Endometrial microvascular endothelial cells (primary cell): ENCODE data around the gene PKNOX1. TPM values are rescaled to one million over a fixed set of nuclear protein-coding genes. Genes with fewer than 3 reads are reported as not detected.
"Not testable (repeated sequence)": the region's sequence is repeated elsewhere in the genome, so short reads cannot be mapped to it uniquely, and the experiment has no call there.

Source experiments
- in situ Hi-C: cut with HindIII; loops from 2 replicates; pipeline ENCODE4 v1.10.0; 2017; ENCODE audit warnings: low sequenced_read_pairs, low pct_unique_long_range_greater_than_20kb; ENCODE audit errors: inconsistent ontology term
- total RNA-seq: library from RNA; depleted of rRNA; stranded (reverse); fragments of >200 nt; gene quantifications from one replicate; pipeline ENCODE4 v1.2.3, GENCODE V29; 2015; ENCODE audit errors: inconsistent ontology term

Gene PKNOX1
- total RNA-seq, 1 donor from 2014 or later, result 24.3 TPM

DNA sequence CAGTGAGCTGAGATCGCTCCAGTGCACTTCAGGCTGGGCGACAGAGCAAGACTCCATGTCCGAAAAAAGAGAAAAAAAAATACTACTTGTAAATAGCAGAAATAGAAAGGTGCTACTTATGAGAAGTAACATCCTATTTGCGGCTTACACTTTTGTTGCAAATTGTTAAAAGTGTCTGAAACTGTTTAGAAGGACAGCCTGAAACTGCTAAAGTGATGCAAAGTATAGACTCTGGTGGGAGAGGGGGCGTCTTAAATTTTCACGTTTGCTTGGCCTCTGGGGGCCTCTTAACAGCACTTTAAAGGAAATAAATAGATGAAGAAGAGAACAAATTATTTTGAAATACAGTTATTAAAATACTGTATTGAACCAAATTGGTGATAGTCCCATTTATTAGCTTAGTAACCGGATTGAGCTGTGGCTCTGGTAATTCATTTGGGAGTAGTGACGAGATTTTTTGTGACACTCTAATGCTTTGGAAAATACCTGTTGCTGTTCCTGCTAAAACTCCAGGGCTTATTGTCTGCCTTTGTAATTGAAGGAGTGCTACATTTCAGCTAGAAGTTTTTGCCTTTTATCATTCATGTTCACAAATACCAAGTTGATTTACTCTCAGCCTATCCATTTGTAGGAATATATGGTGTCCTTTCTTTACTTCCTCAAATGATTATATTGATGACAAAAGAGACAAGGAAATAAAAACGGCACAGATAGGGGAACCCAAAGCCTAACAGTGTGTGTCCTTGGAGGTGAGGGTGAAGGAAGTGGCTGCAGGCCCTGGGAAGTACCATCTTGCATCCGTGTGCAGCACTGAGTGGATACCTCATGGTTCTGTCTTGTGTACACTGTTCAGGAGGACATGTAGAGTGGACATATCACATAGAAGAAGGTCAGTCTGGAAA lies 6.2 kb downstream of the PKNOX1 start:
- in situ Hi-C loops, result no loop called here

DNA sequence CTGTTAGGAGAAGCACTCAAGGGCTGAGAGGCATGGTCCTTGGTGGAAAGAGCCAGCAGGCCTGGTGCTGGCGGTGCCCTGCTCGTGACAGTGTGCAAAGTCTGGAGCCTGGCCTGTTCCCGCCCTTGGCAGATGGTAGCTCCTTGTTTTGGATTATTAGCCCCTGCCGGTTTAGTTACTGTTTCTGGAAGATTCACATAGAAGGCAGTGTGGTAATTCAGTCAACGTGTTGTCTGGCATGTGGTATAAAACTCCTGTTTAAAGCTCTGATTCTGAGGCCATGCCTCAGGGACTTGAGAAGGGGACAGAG lies 6.8 kb downstream of the PKNOX1 start:
- in situ Hi-C loops, result no loop called here

- in situ Hi-C loops, result no loop called here
Measured at GRCh38 chr21:42981862-42982261, 7.5 kb downstream of the PKNOX1 start.

DNA sequence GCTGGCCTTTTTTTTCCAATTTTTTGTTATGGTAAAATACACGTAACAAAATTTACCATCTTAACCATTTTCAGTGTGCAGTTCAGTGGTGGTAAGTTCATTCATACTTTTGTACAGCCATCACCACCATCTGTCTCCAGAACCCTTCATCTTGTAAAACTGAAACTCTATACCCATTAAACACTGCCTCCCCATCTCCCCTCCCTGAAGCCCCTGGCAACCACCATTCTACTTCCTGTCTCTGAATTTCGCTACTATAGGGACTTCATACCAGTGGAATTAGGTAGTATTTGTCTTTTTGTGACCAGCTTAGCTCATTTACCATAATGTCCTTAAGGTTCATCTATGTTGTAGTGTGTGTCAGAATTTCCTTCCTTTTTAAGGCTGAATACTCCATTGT lies 8.7 kb downstream of the PKNOX1 start:
- in situ Hi-C loops, result no loop called here

DNA sequence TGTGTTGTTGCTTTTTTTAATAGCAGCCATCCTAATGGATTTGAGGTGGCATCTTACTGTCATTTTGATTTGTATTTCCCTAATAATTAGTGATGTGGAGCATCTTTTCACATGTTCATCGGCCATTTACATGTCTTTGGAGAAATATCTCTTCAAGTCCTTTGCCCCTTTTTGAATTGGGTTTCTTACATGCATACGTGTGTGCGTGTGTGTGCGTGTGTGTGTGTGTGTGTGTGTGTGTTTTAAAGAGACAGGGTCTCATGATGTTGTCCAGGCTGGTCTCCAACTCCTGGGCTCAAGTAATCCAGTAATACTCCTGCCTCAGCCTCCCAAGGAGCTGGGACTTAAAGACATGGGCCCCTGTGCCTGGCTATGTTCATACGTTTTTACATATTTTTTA lies 9.5 kb downstream of the PKNOX1 start:
- in situ Hi-C loops, result no loop called here

DNA sequence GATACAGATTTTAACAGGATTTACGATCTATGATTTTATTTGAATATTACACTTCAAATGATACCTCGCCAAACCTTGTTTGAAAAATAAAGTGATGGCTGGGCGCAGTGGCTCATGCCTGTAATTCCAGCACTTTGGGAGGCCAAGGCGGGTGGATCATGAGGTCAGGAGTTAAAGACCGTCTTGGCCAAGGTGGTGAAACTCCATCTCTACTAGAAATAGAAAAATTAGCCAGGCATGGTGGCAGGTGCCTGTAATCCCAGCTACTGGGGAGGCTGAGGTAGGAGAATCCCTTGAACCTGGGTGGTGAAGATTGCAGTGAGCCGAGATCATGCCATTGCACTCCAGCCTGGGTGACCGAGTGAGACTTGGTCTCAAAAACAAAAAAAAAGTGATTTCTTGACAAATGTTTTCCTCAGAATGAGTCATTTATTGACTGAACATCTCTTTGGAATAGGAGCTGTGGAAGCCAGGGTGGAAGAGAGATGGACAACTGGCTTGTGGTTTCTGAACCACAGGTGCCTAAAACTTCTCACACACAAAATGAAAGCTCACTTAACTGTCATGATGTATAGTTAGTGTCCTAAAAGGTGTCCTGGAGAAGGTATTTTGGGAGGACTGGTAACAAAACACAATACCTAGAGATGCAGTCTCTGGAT lies 11.9 kb downstream of the PKNOX1 start:
- in situ Hi-C loops, result no loop called here

DNA sequence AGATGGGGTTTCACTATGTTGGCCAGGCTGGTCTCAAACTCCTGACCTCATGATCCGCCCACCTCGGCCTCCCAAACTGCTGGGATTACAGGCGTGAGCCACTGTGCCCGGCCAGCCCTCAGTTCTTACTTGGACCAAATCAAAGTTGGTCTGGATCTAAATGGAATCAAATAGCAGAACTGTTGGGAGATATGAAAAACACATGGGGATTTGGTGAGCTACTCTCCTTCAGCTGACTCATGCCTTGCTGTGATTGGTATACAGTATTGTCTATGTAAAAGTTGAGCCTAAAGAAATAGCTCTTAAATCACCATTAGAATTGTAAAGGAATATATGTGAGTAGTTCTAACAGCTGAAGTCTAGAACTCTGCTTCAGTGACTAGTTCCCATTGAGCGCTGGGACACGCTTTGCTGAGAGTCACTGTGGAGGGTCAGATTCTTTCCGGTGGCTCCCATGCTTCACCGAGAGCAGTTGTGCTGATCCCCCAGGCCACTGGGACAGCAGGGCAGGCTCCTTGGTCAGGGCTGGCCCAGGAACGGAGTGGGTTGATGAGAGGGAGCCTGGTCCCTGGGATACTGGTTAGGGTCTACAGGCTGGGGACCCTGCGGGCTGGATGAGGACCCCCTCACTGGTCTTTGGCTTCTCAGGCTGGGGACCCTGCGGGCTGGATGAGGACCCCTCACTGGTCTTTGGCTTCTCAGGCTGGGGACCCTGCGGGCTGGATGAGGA lies 14.0 kb downstream of the PKNOX1 start:
- in situ Hi-C loops, result no loop called here

GRCh38 chr21:42989370-42989769 lies 15.0 kb downstream of the PKNOX1 start:
- in situ Hi-C loops, result not testable (repeated sequence)

- in situ Hi-C loops, result no loop called here
Measured at GRCh38 chr21:42989816-42990650, 15.7 kb downstream of the PKNOX1 start.

DNA sequence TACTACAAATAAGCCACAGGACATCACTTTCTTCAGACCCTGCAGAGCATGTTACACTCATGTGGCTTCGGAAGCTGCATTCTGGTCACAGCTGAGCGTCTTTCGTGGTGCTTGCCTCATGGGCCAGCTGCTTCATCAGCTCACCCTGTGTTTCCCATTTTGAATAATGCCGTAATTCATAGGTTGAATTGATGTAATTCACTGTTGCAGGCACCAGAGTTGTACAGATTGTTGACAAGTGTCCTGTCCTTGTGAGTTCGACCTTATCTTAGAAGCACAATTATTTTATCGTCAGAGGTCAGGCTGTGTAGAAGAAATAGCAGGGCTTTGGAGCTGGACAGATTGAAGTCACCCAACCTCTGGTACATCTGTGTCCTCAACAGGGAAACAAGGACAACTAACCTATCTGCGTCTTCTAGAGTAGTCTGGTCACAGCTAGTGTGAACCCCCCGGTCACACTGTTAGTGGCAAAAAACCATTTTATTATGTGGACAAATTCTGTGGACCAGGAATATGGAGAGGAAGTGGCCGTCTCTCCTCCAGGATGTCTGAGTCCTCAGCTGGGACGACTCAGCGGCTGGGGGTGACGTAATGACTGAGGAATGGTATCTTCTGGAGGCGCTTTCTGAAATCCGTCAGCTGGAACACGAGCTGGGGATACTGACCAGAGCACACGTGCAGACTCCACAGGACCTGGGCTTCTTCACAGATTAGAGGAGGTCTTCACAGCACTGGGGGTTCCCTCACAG lies 17.8 kb downstream of the PKNOX1 start:
- in situ Hi-C loops, result no loop called here

DNA sequence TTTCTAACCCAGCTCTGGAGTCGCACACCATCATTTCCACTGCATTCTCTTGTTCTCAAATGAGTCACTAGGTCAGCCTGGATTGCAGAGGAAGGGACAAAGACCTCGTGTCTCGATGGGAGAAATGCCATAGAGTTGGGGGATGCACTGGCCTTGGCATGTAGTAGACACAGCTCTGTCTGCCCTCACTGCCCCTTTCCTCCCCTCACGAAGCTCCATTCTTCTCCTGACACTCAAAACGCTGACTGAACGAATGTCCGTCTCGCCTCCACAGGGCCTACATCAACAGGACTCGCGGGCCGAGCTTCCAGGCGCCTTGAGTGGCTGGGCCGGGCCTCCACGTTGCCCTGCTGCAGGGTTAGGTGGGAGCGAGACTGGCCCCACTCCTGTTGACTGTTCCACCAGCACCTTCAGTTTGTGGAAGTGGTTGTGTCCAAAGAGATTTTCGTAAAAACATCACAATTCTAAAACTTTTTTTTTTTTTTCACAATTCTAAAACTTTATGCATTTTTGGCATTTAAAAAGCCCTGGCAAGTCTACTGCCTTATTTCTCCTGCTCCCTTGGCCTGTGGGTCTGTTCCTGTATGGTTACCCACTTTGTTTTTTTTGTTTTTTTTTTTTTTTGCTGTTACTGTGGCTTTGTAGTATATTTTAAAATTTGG lies 18.8 kb downstream of the PKNOX1 start:
- in situ Hi-C loops, result no loop called here

DNA sequence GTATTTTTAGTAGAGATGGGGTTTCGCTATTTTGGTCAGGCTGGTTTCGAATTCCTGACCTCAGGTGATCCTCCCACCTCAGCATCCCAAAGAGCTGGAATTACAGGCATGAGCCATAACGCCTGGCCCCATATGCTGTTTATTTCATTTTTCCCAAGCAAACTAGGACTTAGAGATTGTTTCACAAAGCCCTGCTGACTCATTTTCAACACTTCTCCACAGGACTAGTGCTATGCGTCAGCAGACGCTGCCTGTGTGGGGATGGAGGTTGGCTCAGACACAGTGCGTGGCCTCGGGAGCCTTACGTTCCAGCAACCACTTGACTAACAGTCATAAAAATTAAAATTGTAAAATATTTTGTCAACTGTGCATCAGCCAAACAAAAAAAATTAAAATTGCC lies 22.7 kb downstream of the PKNOX1 start:
- in situ Hi-C loops, result no loop called here

- in situ Hi-C loops, result not testable (repeated sequence)
Measured at GRCh38 chr21:42997983-42998382, 23.6 kb downstream of the PKNOX1 start.

DNA sequence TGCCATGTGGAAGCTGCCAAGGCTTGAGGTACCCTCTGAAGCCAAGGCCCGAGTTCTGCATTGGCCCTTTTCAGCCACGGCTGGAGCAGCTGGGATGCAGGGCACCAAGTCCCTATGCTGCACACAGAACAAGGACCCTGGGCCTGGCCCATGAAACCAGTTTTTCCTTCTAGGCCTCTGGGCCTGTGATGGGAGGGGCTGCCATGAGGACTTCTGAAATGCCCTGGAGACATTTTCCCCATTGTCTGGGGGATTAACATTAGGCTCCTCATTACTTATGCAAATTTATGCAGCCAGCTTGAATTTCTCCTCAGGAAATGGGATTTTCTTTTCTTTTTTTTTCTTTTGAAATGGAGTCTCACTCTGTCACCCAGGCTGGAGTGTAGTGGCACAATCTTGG lies 24.8 kb downstream of the PKNOX1 start:
- in situ Hi-C loops, result not testable (repeated sequence)

- in situ Hi-C loops, result not testable (repeated sequence)
Measured at GRCh38 chr21:43000041-43000440, 25.7 kb downstream of the PKNOX1 start.

- in situ Hi-C loops, result no loop called here
Measured at GRCh38 chr21:43001316-43001715, 27.0 kb downstream of the PKNOX1 start.

- in situ Hi-C loops, result no loop called here
Measured at GRCh38 chr21:43004926-43005325, 30.6 kb downstream of the PKNOX1 start.

DNA sequence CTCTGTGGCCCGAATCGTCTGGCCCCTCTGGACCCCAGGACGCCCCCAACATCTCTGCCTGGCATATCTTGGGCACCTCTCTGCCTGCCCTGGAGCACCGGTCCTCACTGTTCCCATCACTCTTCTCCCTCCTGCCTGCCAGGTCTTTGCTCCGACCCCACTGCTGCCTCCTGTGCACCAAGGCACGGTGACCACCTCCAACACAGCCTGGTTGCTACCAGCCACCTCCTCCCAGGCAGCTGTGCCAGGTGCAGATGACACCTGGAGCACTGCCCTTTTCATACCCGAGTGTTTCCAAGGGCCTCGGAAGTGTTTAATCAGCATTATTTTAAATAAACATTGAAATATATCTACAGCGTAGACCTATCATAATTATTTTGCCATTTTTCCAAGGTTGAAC lies 31.3 kb downstream of the PKNOX1 start:
- in situ Hi-C loops, result no loop called here
